Smooth muscle cell of the brain vasculature (primary cell): ENCODE data around the gene MT1M.
"Not testable (repeated sequence)": the region's sequence is repeated elsewhere in the genome, so short reads cannot be mapped to it uniquely, and the experiment has no call there.

Experiments used
- DNase-seq: peaks from one replicate; pipeline ENCODE4 v3.0.0-alpha.2; 2012; ENCODE audit warnings: low read depth, low spot score

MT1M gene

DNA sequence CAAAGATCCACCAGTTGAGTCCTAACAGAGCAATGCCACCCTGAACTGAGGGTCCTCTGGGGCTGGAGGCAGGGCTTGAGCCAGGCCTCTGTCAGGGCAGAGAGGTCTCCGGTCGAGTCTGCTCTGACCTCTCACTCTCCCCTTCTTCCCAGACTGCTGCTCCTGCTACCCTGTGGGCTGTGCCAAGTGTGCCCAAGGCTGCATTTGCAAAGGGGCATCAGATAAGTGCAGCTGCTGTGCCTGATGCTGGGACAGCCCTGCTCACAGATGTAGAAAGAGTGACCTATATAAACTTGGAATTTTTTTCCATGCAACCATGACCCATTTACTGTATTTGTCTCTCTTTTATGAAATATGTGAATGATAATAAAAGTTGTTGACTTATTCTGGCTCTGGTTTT lies 16.8 kb downstream of the MT1M start:
- DNase-seq, result no peak

GRCh38 chr16:56649820-56650219 lies 17.4 kb downstream of the MT1M start:
- no peak for DNase-seq

DNA sequence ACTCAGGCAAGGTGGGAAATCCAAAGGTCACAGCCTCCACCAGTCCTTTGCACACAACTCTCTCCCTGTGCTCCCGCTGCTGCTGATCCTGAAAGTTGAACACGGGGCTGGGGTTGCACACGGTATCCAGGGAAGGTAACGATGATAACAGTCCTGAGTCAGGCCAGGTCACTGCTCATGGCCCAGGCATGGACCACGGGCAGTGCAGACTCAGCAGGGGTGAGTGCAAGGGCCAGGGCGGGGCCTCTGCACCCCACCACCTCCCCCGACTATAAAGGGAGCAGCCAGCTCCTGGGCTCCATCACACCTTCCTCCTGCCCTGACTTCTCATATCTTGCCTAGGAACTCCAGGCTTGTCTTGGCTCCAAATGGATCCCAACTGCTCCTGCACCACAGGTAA lies 19.1 kb downstream of the MT1M start, which contains the start of gene MT1B:
Gene MT1B, plus strand, starts transcription at position 301 of the 400 bp plus-strand sequence. Its CDS starts 68 bp downstream, at position 369.
- DNase-seq, result no peak

- no peak for DNase-seq
Measured at GRCh38 chr16:56652600-56652999, 20.1 kb downstream of the MT1M start.

GRCh38 chr16:56653218-56653617 lies 20.8 kb downstream of the MT1M start:
- no peak for DNase-seq

- DNase-seq, result no peak
Measured at GRCh38 chr16:56657555-56658326, 25.3 kb downstream of the MT1M start, which contains the start of gene MT1F. Gene MT1F (plus strand): TSS chr16:56657959. CDS start chr16:56658059, 100 bp downstream.

DNA sequence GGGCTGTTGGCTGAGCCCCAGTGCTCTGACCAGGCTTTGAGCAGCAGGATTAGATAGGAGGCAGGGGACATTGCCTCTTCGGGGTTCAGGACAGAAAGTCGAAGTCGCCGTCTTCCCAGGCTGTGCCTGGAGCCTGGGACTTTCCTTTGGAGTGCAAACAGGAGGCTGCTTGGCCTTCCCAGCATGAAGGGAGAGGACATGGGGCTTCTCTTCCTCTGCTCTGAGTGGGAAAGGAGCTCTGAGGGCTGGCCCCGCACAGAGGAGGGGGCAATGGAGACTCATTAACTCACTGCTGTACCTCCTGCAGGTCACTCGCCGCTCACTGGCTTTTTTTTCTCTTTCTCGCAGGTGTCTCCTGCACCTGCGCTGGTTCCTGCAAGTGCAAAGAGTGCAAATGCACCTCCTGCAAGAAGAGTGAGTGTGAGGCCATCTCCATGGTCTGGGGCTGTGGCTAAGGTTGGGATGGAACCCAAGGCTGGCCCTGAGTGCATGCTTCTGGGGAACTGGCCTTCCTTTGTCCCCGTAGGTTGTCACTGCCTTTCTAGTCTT lies 25.9 kb downstream of the MT1M start:
- no peak for DNase-seq

DNA sequence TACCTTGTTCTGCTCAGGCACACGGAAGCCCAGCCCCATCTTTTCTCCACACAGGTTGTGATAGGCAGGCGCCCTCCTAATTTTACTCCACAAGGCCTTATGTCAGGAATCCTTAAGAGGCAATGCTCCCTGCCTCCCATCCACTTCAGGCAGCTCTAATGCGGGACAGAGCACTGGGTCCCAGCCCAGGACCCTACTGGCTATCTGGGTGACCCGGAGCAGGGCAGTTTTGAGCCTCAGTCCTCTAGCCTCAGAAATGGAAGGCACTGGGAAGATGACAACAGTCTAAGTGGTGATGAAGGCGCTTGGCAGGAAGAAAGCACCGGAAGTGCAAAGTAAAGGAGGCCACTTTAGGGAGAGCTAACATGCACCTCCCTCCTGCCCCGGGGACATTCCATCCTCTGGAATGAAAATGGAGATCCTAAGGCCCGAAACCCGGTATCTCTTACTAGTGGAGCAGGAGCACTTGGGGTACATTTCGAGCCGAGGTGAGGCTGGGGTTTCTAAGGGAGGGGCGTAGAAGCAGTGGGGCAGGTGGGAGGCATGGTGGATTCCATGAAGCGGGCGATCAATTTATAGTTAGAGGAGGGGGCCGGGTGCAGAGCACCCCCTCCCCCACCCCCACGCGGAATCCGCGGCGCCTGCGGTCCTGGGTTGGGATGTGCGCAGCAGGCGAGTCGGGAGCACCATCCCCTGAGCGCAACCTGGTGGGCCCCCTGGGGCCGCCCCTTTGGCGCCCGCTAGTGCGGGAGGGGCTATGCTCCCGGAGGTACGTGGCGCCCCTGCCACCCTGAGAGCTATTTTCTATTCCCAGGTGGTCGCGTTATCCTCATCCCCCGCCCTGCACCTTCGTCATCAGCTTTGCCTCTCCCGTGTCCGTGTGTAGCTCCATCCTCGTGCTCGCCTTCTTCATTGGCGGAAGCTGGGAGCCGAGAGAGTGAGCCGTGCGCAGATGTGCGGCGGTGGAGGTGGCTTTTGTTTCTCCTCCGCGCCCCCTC lies 30.2 kb downstream of the MT1M start:
- DNase-seq, result no peak

- DNase-seq, result no peak
Measured at GRCh38 chr16:56664506-56664905, 32.0 kb downstream of the MT1M start.

DNA sequence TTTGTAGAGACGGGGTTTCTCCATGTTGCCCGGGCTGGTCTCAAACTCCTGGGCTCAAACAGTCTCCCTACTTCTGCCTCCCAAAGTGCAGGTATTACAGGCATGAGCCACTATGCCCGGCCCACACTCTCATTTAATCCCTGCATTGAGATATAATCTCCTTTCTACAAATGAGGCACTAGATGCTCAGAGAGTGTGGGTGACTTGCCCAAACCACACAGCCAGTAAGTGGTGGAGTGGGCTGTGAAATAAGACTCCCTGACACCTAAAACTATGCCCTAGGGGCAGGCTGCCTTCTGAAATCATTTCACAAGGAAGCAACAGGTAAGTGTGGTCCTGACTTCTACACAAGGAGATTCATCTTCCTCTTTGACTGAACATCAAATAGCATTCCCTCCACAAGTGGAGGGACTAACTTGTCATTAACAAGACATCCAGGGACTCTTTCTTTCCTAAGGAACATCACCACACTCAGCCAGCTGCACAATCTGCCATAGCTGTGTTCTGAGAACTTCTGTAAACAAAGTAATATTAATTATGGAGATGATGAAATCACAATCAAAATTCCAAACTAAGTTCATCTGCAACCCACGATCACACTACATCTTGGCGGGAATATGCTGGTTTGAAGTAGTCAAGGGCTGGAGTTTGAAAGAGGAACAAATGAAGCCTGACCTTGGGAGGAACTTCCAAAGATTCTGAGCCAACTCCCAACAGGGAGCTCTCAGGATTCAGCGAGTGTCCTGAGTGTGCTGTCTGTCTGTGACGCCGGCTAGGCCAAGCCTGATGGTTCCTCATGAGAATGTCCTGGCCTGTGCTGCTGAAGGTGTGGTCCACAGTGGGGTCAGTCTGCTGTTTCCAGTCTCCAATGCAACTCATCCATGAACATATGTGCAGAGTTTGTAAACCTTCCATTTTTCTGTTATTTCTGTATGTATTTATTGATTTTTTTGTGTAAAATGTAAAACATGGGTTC lies 33.1 kb downstream of the MT1M start:
- not testable (repeated sequence) for DNase-seq

DNA sequence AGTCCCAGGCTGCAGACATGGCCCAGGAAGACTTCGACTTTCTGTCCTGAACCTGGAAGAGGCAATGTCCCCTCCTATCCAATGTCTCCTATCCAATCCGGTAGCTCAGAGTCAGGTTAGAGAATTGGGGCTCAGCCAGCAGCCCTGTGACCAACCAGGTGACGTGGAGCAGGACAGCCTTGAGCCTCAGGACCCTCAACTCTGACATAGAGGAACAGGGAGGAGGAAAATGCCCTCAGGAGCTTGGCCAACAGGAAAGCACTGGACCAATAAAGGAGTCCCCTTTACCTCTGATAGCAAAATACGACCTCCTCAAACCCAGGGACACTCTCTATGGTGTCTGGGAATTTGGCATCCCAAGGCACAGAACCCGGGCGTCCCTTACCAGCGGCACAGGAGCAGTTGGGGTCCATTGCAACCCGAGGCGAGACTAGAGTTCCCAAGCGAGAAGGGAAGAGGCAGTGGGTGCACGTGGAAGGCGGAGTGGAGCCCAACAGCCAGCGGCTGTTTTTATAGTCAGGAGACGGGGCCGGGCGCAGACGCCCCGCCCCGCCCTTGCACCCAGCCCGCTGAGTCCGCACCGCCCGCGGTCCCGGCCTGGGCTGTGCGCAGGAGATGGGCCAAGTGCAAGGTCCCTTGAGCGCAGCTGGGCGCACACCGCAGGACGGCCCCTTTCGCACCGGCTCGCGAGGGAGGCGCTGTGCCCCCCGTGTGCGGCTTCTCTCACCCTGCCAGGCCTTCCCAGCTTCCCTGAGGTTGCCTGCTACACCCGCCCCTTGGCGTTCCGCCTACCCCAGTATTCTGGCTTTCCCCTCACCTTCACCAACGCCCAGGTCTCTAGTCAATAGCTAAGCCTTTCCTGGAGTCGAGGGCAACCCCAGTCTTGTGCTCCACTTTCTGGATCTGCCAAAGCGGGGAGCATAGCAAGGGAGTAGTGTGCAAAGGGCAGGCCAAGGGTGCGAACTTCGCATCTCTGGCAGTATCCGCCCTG lies 35.4 kb downstream of the MT1M start, which contains the start of gene MT1G:
Gene MT1G, minus strand, starts transcription at position 485 of the 991 bp plus-strand sequence. Its CDS starts 72 bp downstream, at position 413.
- DNase-seq, result no peak

DNA sequence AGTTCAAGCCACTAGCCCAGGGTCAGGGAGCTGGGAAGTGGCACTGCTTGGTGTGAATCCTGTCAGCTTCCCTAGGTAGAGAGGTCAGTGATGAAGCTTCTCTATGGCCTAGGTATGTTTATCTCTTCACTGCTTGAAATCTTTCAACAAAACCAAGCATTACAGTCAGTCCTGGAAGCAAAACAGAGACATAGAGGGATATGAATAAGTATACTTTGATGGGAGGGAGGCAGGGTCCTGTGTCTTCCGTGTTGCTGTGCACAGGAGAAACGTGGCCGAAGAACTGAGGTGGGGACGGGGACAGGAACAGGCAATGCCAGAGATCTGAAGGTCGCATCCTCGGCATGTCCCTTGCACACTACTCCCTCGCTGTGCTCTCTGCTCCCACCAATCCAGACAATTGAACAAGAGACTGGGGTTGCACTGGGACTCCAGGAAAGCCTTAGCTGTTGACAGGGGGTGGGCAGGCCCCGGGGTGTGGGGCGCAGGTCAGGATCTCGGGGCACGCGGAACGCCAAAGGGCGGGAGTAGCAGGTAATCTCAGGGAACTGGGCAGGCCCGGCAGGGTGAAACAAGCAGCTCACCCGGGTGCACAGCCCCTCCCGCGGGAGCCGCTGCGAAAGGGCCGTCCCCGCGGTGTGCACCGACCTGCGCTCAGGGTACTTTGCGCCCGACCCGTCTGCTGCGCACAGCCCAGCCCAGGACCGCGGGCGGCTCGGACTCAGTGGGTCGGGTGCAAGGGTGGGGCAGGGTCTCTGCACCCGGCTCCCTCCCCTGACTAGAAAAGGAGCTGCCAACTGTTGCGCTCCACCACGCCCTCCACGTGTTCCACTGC lies 36.8 kb downstream of the MT1M start, which contains the start of gene MT1H:
Gene MT1H, plus strand, starts transcription at position 810 of the 835 bp plus-strand sequence. CDS start 71 bp downstream, outside the sequence.
- no peak for DNase-seq

- DNase-seq, result no peak
Measured at GRCh38 chr16:56669840-56670619, 37.6 kb downstream of the MT1M start.

DNA sequence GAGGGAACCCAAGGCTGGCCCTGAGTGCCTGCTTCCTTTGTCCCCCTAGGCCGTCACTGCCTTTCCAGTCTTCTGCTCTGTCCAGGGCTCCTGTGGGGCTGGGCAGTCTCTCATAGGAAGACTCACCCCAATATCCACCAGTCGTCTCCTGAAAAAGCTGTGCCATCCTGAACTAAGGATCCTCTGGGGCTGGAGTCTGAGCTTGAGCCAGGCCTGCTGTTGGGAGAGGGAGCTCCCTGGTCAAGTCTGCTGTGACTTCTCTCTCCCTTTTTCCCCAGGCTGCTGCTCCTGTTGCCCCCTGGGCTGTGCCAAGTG lies 38.1 kb downstream of the MT1M start:
- DNase-seq, result no peak

DNA sequence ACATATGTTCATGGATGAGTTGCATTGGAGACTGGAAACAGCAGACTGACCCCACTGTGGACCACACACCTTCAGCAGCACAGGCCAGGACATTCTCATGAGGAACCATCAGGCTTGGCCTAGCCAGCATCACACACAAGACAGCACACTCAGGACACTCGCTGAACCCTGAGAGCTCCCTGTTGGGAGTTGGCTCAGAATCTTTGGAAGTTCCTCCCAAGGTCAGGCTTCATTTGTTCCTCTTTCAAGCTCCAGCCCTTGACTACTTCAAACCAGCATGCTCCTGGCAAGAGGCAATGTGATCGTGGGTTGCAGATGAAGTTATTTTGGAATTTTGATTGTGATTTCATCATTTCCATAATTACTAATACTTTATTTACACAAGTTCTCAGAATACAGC lies 39.2 kb downstream of the MT1M start:
- not testable (repeated sequence) for DNase-seq

DNA sequence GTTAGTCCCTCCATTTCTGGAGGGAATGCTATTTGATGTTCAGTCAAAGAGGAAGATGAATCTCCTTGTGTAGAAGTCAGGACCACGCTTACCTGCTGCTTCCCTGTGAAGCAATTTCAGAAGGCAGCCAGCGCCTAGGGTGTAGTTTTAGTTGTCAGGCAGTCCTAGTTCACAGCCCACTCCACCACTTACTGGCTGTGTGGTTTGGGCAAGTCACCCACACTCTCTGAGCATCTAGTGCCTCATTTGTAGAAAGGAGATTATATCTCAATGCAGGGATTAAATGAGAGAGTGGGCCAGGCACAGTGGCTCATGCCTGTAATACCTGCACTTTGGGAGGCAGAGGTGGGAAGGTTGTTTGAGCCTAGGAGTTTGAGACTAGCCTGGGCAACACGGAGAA lies 39.7 kb downstream of the MT1M start:
- DNase-seq, result not testable (repeated sequence)

DNA sequence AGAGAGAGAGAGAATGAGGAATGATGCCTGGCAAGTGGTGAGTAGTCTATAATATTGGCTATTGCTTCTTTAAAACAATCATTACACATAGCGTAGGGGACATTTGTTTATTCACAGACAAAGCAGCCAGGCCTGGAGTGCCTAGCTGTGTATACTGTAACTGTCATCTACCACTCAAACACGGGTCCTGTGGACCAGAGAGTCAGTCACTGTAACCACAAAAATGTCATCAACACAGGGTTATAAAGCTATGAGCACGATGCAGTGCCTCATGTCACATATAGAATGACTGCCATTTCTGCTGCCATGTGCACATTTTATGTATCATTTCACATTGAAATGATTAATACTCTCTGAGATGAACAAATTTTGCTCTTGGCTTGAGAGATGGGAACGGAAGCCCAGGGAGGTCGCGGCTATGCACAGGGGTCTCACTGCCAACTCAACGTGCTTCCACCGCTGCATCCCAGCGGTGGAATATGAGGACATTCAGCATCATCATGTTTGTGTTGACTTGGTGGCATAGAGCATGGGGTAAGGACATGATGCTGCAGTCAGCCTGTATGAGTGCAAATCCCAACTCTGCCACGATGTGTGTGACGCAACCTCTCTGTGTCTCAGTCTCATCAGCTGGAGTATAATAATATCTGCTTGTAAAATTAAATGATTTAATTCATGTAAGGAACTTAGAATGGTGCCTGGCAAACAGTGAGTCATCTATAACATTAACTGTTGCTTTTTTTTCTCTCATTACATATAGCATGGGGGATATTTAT lies 40.5 kb downstream of the MT1M start:
- DNase-seq, result no peak
